Lower lobe of right lung (tissue), 2 donors: ENCODE results near the gene ZNF513. TPM values are rescaled to one million over a fixed set of nuclear protein-coding genes. Genes with fewer than 3 reads are reported as not detected.

Experiments used
- ATAC-seq, 2 donors: fragments of 200-7000 bp; cut with Tn5 transposase; one replicate each; pipeline ENCODE4 v1.9.1; 2020 to 2022; ENCODE audit warnings: mild to moderate bottlenecking in 2 of 2, moderate library complexity in 2 of 2
- DNase-seq: peaks from one replicate; pipeline ENCODE4 v3.0.0-alpha.2; 2020
- H3K27ac ChIP-seq: fragments of 200-600 bp; one replicate; pipeline ENCODE4 v1.8.0; 2022
- H3K27me3 ChIP-seq: fragments of 200-600 bp; one replicate; pipeline ENCODE4 v1.8.0; 2022; ENCODE audit warnings: low read depth
- H3K36me3 ChIP-seq: fragments of 200-600 bp; one replicate; pipeline ENCODE4 v1.8.0; 2022; ENCODE audit warnings: mild to moderate bottlenecking
- H3K4me1 ChIP-seq: fragments of 200-600 bp; one replicate; pipeline ENCODE4 v1.8.0; 2022
- H3K4me3 ChIP-seq: fragments of 200-600 bp; one replicate; pipeline ENCODE4 v1.8.0; 2022; ENCODE audit warnings: mild to moderate bottlenecking
- H3K9me3 ChIP-seq: fragments of 200-600 bp; one replicate; pipeline ENCODE4 v1.8.0; 2022
- CTCF ChIP-seq: fragments of 200-600 bp; IDR thresholded peaks from one replicate; pipeline ENCODE4 v1.8.0; 2022; ENCODE audit warnings: antibody characterized with exemption, mild to moderate bottlenecking
- intact Hi-C: fragments of 100-400 bp; cut with DNase I; formaldehyde crosslinking; loops from one replicate; pipeline ENCODE4 v1.11.0; 2022
- total RNA-seq: library from RNA; stranded (reverse); fragmentation: NEBNext Ultra II Directional; extraction: Animal tissue kit (Norgen Biotek cat#: 25700); gene quantifications from one replicate; pipeline ENCODE4 v1.2.1, GENCODE V29; 2021
- donor health status: DM: no; HTN: yes; CAD: no; lungs with severe emphysema.

ZNF513 gene
- total RNA-seq, 1 donor from 2014 or later, result 13.9 TPM

- ATAC-seq (no peak), DNase-seq (no peak)
- Histone ChIP-seq H3K36me3 (no peaks in the 10 kb centered on the region), H3K4me1 (no peaks in the 10 kb centered on the region), H3K4me3 (no peak overlapping the region), H3K27me3 (no peaks in the 10 kb centered on the region), H3K27ac (no peak overlapping the region), H3K9me3 (no peaks in the 10 kb centered on the region)
- intact Hi-C loops, result no loop called here
- TF ChIP-seq CTCF, result no peak
Measured at GRCh38 chr2:27422958-27423357, 42.4 kb upstream of the ZNF513 start.

- no peak for DNase-seq
- no peaks in the 10 kb centered on the region for H3K9me3 ChIP-seq
- intact Hi-C loops, result no loop called here
- ATAC-seq, result no peak
- H3K27me3 ChIP-seq, result no peaks in the 10 kb centered on the region
- TF ChIP-seq CTCF, result no peak
- no peaks in the 10 kb centered on the region for H3K4me1 ChIP-seq
- no peak overlapping the region for H3K4me3 ChIP-seq
- no peaks in the 10 kb centered on the region for H3K36me3 ChIP-seq
- H3K27ac ChIP-seq, result no peak overlapping the region
Measured at GRCh38 chr2:27421660-27422250, 41.2 kb upstream of the ZNF513 start.

- ATAC-seq (no peak), DNase-seq (no peak)
- H3K4me3 ChIP-seq, result no peak overlapping the region
- no peaks in the 10 kb centered on the region for H3K27me3 ChIP-seq
- no peak for TF ChIP-seq CTCF
- intact Hi-C loops, result no loop called here
- H3K4me1 ChIP-seq, result no peaks in the 10 kb centered on the region
- H3K9me3 ChIP-seq, result no peaks in the 10 kb centered on the region
- no peak overlapping the region for H3K27ac ChIP-seq
- no peaks in the 10 kb centered on the region for H3K36me3 ChIP-seq
Measured at GRCh38 chr2:27420996-27421395, 40.5 kb upstream of the ZNF513 start.

GRCh38 chr2:27416151-27416550 lies 35.6 kb upstream of the ZNF513 start:
- no peak for TF ChIP-seq CTCF
- ATAC-seq, result no peak
- Histone ChIP-seq H3K9me3 (no peaks in the 10 kb centered on the region), H3K27ac (no peak overlapping the region), H3K27me3 (no peaks in the 10 kb centered on the region), H3K4me1 (no peaks in the 10 kb centered on the region), H3K36me3 (no peaks in the 10 kb centered on the region), H3K4me3 (no peak overlapping the region)
- no peak for DNase-seq
- intact Hi-C loops, result no loop called here

- H3K9me3 ChIP-seq, result no peaks in the 10 kb centered on the region
- H3K4me1 ChIP-seq, result peaks cover 17% of the 10 kb centered on the region
- no peaks in the 10 kb centered on the region for H3K36me3 ChIP-seq
- no peak for DNase-seq
- no peak for TF ChIP-seq CTCF
- no peak overlapping the region for H3K27ac ChIP-seq
- H3K4me3 ChIP-seq, result no peak overlapping the region
- intact Hi-C loops, result no loop called here
- H3K27me3 ChIP-seq, result no peaks in the 10 kb centered on the region
- no peak for ATAC-seq
Measured at GRCh38 chr2:27412419-27413152, 32.1 kb upstream of the ZNF513 start.
